DND-41 (cell line): ENCODE measurements around the gene ROS1.

Experiments used
- EZH2 ChIP-seq: IDR thresholded peaks from 3 replicates; pipeline ENCODE4 v1.6.1; 2012; ENCODE audit warnings: borderline replicate concordance, low read depth, mild to moderate bottlenecking, moderate library complexity, low read length, inconsistent platforms; ENCODE audit not compliant: severe bottlenecking
- TF ChIP-seq, protein P1 (sequence below): IDR thresholded peaks from 2 replicates; pipeline ENCODE4 v1.5.1; 2012; ENCODE audit warnings: borderline replicate concordance, low read length, moderate library complexity, mild to moderate bottlenecking; ENCODE audit not compliant: poor library complexity, severe bottlenecking; ENCODE audit errors: extremely low read depth

DNA sequence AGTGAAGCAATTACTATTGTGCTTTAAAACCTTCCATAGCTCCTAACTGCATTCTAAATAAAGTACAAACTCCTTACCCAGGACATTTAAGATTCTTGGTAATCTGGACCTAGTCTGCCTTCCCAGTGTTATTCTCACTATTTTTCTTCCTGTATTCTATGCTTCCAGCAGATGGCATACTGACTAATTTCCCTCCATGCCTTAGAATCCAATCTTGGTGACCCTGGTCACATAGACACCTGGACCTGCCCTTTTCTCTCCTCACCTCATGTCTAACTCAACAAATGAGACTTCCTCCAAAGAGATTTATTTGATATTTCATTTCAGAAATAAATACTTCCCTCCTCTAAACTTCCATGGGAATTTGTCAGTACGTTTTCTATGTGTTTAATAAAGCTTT is 25.8 kb downstream of the ROS1 start:
- TF ChIP-seq, protein P1, sequence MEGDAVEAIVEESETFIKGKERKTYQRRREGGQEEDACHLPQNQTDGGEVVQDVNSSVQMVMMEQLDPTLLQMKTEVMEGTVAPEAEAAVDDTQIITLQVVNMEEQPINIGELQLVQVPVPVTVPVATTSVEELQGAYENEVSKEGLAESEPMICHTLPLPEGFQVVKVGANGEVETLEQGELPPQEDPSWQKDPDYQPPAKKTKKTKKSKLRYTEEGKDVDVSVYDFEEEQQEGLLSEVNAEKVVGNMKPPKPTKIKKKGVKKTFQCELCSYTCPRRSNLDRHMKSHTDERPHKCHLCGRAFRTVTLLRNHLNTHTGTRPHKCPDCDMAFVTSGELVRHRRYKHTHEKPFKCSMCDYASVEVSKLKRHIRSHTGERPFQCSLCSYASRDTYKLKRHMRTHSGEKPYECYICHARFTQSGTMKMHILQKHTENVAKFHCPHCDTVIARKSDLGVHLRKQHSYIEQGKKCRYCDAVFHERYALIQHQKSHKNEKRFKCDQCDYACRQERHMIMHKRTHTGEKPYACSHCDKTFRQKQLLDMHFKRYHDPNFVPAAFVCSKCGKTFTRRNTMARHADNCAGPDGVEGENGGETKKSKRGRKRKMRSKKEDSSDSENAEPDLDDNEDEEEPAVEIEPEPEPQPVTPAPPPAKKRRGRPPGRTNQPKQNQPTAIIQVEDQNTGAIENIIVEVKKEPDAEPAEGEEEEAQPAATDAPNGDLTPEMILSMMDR, result peak; percentile 21
- TF ChIP-seq EZH2, result no peak
